NT2/D1 (cell line): ENCODE data around the gene ITPK1.

Source experiments
- SUZ12 ChIP-seq: IDR thresholded peaks from 2 replicates; pipeline ENCODE4 v1.6.1; 2011; ENCODE audit not compliant: insufficient read length, insufficient read depth; ENCODE audit errors: extremely low read depth
- ZNF274 ChIP-seq: IDR thresholded peaks from 2 replicates; pipeline ENCODE4 v1.6.1; 2011; ENCODE audit warnings: mild to moderate bottlenecking, low read depth, low read length

DNA sequence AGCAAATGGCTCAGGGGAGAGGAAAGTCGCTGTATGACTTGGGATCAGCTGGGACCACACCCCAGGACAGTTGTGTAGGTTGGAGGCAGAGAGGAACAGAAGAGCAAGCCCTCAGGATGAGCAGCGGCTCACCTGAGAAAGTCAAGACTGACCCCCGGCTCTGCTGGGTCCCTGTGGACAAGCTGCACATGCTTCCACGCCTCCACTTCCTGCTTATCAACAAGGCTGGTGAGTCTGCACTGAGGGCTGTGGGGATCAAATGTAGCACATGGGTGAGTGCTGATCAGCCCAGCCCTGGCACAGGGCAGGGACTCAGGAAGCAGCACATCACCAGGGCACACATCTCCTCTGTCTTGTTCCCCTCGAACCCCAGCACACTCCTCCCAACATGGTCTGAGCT lies 100.7 kb downstream of the ITPK1 start:
- no peak for TF ChIP-seq SUZ12
- TF ChIP-seq ZNF274 = no peak
